Stimulated activated CD4-positive, alpha-beta T cell treated with anti-CD3 and anti-CD28 coated beads, Interleukin-4, amount 100 ng/mL, for 24 hours (primary cell): Measurements from ENCODE around the gene RBM4.
"Not testable (repeated sequence)": the region's sequence is repeated elsewhere in the genome, so short reads cannot be mapped to it uniquely, and the experiment has no call there.

Source experiments
- DNase-seq: peaks from one replicate; pipeline ENCODE4 v3.0.0-alpha.2; 2020

Gene RBM4

GRCh38 chr11:66638177-66639065 lies at the start of gene RBM4:
Gene RBM4 (plus strand): TSS chr11:66638703. CDS start chr11:66639712, 1,009 bp downstream.
- DNase-seq: peak; percentile 98

GRCh38 chr11:66589315-66589714 lies 49.2 kb upstream of the RBM4 start:
- not testable (repeated sequence) for DNase-seq

- DNase-seq: no peak
Measured at GRCh38 chr11:66589996-66590675, 48.4 kb upstream of the RBM4 start.

- no peak for DNase-seq
Measured at GRCh38 chr11:66591175-66591574, 47.3 kb upstream of the RBM4 start.

- DNase-seq: peak; percentile 99
Measured at GRCh38 chr11:66592457-66593302, 45.8 kb upstream of the RBM4 start, which contains the start of the genes CCDC87 and CCS. Gene CCDC87 (minus strand): TSS chr11:66593063. CDS start chr11:66593015, 48 bp downstream. Gene CCS (plus strand): TSS chr11:66593185. CDS start chr11:66593262, 77 bp downstream.

- no peak for DNase-seq
Measured at GRCh38 chr11:66593303-66593635, 45.2 kb upstream of the RBM4 start.

GRCh38 chr11:66593650-66594049 lies 44.9 kb upstream of the RBM4 start:
- DNase-seq: no peak

- no peak for DNase-seq
Measured at GRCh38 chr11:66595245-66595904, 43.1 kb upstream of the RBM4 start.

- DNase-seq: no peak
Measured at GRCh38 chr11:66598993-66599392, 39.5 kb upstream of the RBM4 start.

- no peak for DNase-seq
Measured at GRCh38 chr11:66600219-66600618, 38.3 kb upstream of the RBM4 start.

GRCh38 chr11:66600631-66601233 lies 37.8 kb upstream of the RBM4 start:
- DNase-seq: no peak

GRCh38 chr11:66603072-66603471 lies 35.4 kb upstream of the RBM4 start:
- DNase-seq: no peak

GRCh38 chr11:66604155-66604554 lies 34.3 kb upstream of the RBM4 start:
- DNase-seq: no peak

- not testable (repeated sequence) for DNase-seq
Measured at GRCh38 chr11:66606608-66607007, 31.9 kb upstream of the RBM4 start.

GRCh38 chr11:66607126-66607834 lies 31.2 kb upstream of the RBM4 start:
- no peak for DNase-seq

- no peak for DNase-seq
Measured at GRCh38 chr11:66609721-66610617, 28.5 kb upstream of the RBM4 start.

GRCh38 chr11:66612458-66612857 lies 26.0 kb upstream of the RBM4 start:
- no peak for DNase-seq

- DNase-seq: no peak
Measured at GRCh38 chr11:66614073-66614472, 24.4 kb upstream of the RBM4 start.

- DNase-seq: peak; percentile 99
Measured at GRCh38 chr11:66616379-66617154, 21.9 kb upstream of the RBM4 start, which contains the start of gene RBM14. Gene RBM14 (plus strand): TSS chr11:66616630. CDS start chr11:66616721, 91 bp downstream.
